ENCODE data around the gene SUPT16H. TPM values are rescaled to one million over a fixed set of nuclear protein-coding genes. Genes with fewer than 3 reads are reported as not detected.

Gene SUPT16H
- total and polyA plus RNA-seq, 2 of the 13 experiments (the other 11 are each of a cell fraction or from before 2014, with no cell fraction given), result 77.5 to 230 TPM

DNA sequence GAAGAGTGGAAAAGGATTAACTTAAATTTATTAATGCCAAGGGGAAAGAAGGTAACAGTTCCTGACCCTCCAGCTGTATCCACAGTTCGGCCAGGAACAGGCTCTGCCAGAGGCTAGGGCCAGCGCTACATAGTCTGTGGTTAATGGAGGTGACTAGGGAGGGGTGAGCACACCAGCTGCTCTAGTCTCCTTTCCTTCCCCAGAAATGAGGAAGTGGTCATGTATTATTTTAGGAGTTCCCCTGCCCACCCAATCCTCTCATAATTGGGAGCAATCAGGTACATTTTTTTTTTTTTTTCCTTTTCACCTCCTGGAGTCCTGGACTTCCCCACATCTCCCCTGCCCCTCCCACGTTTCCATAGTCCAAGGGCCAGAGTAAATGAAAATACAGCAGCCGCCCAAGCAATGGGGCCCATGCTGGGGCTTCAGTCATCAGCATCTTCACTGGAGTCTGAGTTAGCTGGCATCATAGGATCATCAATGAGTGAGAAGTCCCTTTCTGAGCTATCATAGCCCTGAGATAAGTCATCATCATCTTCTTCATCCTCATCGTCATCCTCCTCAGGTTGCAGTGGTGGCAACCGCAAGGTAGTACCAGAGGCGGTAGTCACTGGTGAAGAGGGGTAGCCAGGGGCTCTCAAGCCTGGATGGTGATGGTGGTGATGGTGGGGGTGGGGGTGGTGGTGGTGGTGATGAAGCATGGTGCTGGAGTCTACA, 1.5 kb upstream of the SUPT16H start:
- no peak overlapping the region for H2AFZ ChIP-seq (ENCODE audit: low read length)

DNA sequence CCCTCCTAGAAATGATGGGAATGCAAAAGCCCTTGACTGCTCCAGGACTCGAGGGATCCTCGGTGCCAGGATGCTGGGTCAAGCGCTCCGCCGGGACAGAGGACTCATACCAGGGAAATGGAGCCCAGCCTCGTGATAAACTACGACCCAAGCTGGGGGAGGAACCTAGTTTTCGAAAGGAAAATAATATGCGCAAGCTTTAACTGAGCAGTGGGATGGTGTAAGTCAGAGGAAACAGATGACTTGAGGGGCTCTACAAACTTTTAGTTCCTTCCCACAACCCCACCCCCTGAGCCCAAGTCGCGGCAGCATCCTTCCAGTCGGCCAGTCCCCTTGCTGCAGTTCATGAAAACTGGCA, 654 bp upstream of the SUPT16H start:
- peaks cover 39% of the 10 kb centered on the region for H3K4me1 ChIP-seq (ENCODE audit: insufficient read depth, low read length)
- no peak for DNase-seq (ENCODE audit: low spot score)
- peaks cover 8 to 29% of the 10 kb centered on the region in 2 experiments for H3K36me3 ChIP-seq (replicated peaks in 1 of 2; ENCODE audit: control insufficient read depth in 1 of 2, insufficient read depth in 2 of 2, low read length in 2 of 2)
- H3K27me3 ChIP-seq (ENCODE audit: control insufficient read depth in 1 of 2, insufficient read depth in 2 of 2, low read length in 2 of 2), result no peaks in the 10 kb centered on the region; a peak in 1 of 5 replicates
- in situ Hi-C loops (cut with HindIII; ENCODE audit: extremely low pct_ligation_motif_present, low pct_unique_long_range_greater_than_20kb) (no loop called here), intact Hi-C loops (cut with micrococcal nuclease; ENCODE audit: unreplicated experiment) (loop anchor here (1.0 to 10.0 kb wide), 4 partner anchors 52 to 170 kb away; partner anchors contain the start of gene TOX4)
- ATAC-seq, result no peak
- no peaks in the 10 kb centered on the region for H3K9me3 ChIP-seq (ENCODE audit: low read length)
- ChIA-PET CTCF (ENCODE audit: low intra/inter-chr PET ratio, low total read pairs) (no interaction called here), POLR2A (interaction anchor here (0.6 to 1.2 kb wide), 16 partner anchors 9 to 1041 kb away, joined by 3 to 20 read pairs (median 4); partner anchors contain the start of genes CHD8, METTL3, PARP2 and RAB2B)
- peak overlapping the region; percentile 77 for H2AFZ ChIP-seq (ENCODE audit: low read length)
- peak overlapping the region; percentile 74 to 97 (median 90) for H3K4me3 ChIP-seq (replicated peaks in 1 of 3; ENCODE audit: insufficient read depth in 1 of 3, low read depth in 2 of 3, low read length in 3 of 3)
- H3K9ac ChIP-seq (ENCODE audit: insufficient read depth, low read depth, low read length), result peak overlapping the region; percentile 92
- peaks cover 44% of the 10 kb centered on the region for H3K79me2 ChIP-seq (ENCODE audit: insufficient read depth, low read length)
- no peak for FAIRE-seq
- WGBS (ENCODE audit: low lambda C conversion rate), result 55% methylated on average over 12 of the region's 12 CpGs
- H3K27ac ChIP-seq (ENCODE audit: extremely low read length, insufficient read depth, low read length), result peak overlapping the region; percentile 92
- peak overlapping the region; percentile 78 for H3K4me2 ChIP-seq (ENCODE audit: low read depth, low read length)
- peaks cover 3% of the 10 kb centered on the region; the same call in 1 of the 2 replicates for H4K20me1 ChIP-seq (ENCODE audit: insufficient read depth, low read length)
- BruUV-seq (replicated peaks), result TSS peak; percentile 87
- TF ChIP-seq AKAP8 (CRISPR knock-in tag; IDR thresholded peaks at IDR 0.05), result 0 out of 2 replicates have a peak, but pooled peaks have one; percentile 18
- TF ChIP-seq, protein P1, sequence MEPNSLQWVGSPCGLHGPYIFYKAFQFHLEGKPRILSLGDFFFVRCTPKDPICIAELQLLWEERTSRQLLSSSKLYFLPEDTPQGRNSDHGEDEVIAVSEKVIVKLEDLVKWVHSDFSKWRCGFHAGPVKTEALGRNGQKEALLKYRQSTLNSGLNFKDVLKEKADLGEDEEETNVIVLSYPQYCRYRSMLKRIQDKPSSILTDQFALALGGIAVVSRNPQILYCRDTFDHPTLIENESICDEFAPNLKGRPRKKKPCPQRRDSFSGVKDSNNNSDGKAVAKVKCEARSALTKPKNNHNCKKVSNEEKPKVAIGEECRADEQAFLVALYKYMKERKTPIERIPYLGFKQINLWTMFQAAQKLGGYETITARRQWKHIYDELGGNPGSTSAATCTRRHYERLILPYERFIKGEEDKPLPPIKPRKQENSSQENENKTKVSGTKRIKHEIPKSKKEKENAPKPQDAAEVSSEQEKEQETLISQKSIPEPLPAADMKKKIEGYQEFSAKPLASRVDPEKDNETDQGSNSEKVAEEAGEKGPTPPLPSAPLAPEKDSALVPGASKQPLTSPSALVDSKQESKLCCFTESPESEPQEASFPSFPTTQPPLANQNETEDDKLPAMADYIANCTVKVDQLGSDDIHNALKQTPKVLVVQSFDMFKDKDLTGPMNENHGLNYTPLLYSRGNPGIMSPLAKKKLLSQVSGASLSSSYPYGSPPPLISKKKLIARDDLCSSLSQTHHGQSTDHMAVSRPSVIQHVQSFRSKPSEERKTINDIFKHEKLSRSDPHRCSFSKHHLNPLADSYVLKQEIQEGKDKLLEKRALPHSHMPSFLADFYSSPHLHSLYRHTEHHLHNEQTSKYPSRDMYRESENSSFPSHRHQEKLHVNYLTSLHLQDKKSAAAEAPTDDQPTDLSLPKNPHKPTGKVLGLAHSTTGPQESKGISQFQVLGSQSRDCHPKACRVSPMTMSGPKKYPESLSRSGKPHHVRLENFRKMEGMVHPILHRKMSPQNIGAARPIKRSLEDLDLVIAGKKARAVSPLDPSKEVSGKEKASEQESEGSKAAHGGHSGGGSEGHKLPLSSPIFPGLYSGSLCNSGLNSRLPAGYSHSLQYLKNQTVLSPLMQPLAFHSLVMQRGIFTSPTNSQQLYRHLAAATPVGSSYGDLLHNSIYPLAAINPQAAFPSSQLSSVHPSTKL (CRISPR knock-in tag; IDR thresholded peaks at IDR 0.05), result 0 out of 2 replicates have a peak, but pooled peaks have one; percentile 1
- TF ChIP-seq AHR (CRISPR knock-in tag; IDR thresholded peaks at IDR 0.05), result peak; percentile 74; the same call in 1 of the 2 replicates
- TF ChIP-seq NCOA1 (CRISPR knock-in tag; IDR thresholded peaks at IDR 0.05), result 0 out of 2 replicates have a peak, but pooled peaks have one; percentile 80
- peak; percentile 2; the same call in 1 of the 2 replicates for TF ChIP-seq HDAC2 (CRISPR knock-in tag; IDR thresholded peaks at IDR 0.05)
- TF ChIP-seq, protein P2, sequence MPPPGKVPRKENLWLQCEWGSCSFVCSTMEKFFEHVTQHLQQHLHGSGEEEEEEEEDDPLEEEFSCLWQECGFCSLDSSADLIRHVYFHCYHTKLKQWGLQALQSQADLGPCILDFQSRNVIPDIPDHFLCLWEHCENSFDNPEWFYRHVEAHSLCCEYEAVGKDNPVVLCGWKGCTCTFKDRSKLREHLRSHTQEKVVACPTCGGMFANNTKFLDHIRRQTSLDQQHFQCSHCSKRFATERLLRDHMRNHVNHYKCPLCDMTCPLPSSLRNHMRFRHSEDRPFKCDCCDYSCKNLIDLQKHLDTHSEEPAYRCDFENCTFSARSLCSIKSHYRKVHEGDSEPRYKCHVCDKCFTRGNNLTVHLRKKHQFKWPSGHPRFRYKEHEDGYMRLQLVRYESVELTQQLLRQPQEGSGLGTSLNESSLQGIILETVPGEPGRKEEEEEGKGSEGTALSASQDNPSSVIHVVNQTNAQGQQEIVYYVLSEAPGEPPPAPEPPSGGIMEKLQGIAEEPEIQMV (CRISPR knock-in tag; IDR thresholded peaks at IDR 0.05; ENCODE audit: low read depth), result 0 out of 2 replicates have a peak, but pooled peaks have one; percentile 35
- TF ChIP-seq ZBTB38 (CRISPR knock-in tag; IDR thresholded peaks at IDR 0.05), result peak; percentile 29; the same call in 1 of the 2 replicates
- 0 out of 2 replicates have a peak, but pooled peaks have one; percentile 12 for TF ChIP-seq ZBTB42 (CRISPR knock-in tag; IDR thresholded peaks at IDR 0.05)
- TF ChIP-seq HMG20B (CRISPR knock-in tag; conservative IDR thresholded peaks at IDR 0.05), result peak; percentile 15; the same call in 1 of the 2 replicates
- peak; percentile 6; the same call in 1 of the 2 replicates for TF ChIP-seq ETV5 (CRISPR knock-in tag; IDR thresholded peaks at IDR 0.05; ENCODE audit: borderline replicate concordance)

More for the DNA sequence above, 1.5 kb upstream of the SUPT16H start:
- Histone ChIP-seq H3K36me3 (replicated peaks in 1 of 2; ENCODE audit: control insufficient read depth in 1 of 2, insufficient read depth in 2 of 2, low read length in 2 of 2) (peaks cover 10 to 33% of the 10 kb centered on the region in 2 experiments), H4K20me1 (ENCODE audit: insufficient read depth, low read length) (no peaks in the 10 kb centered on the region; the same call in 1 of the 2 replicates), H3K27me3 (ENCODE audit: control insufficient read depth in 1 of 2, insufficient read depth in 2 of 2, low read length in 2 of 2) (no peaks in the 10 kb centered on the region; a peak in 1 of 5 replicates), H3K27ac (ENCODE audit: extremely low read length, insufficient read depth, low read length) (peak overlapping the region; percentile 92), H3K9ac (ENCODE audit: insufficient read depth, low read depth, low read length) (no peak overlapping the region), H3K79me2 (ENCODE audit: insufficient read depth, low read length) (peaks cover 35% of the 10 kb centered on the region), H3K4me3 (replicated peaks in 1 of 3; ENCODE audit: insufficient read depth in 1 of 3, low read depth in 2 of 3, low read length in 3 of 3) (no peak overlapping the region), H3K4me1 (ENCODE audit: insufficient read depth, low read length) (peaks cover 36% of the 10 kb centered on the region), H3K4me2 (ENCODE audit: low read depth, low read length) (no peak overlapping the region), H3K9me3 (ENCODE audit: low read length) (no peaks in the 10 kb centered on the region)
- intact Hi-C loops (cut with micrococcal nuclease; ENCODE audit: unreplicated experiment), result loop anchor here (2.0 to 10.0 kb wide), 2 partner anchors 51 to 169 kb away; no protein-coding TSS in a partner anchor
- ATAC-seq (peak; percentile 11; the same call in 2 of the 3 replicates), FAIRE-seq (no peak), DNase-seq (ENCODE audit: low spot score) (no peak)
- BruUV-seq (replicated peaks), result no TSS peak
- in situ Hi-C loops (cut with HindIII; ENCODE audit: extremely low pct_ligation_motif_present, low pct_unique_long_range_greater_than_20kb), result no loop called here
- POLR2A ChIA-PET, result no interaction called here
- 84% methylated on average over 7 of the region's 7 CpGs for WGBS (ENCODE audit: low lambda C conversion rate)
- TF ChIP-seq POLR2AphosphoS5 (IDR thresholded peaks at IDR 0.05; ENCODE audit: low read depth, low read length), result 0 out of 2 replicates have a peak, but pooled peaks have one; percentile 27
- no peak for TF ChIP-seq RBM22 (optimal IDR thresholded peaks at IDR 0.05; ENCODE audit: low read length)
- CTCF ChIA-PET (ENCODE audit: low intra/inter-chr PET ratio, low total read pairs), result no interaction called here

Data from HepG2 (cell line).